HG03025 (cell line): ENCODE results near the gene KRT7.

Experiments used
- ATAC-seq: cut with Tn5 transposase; IDR thresholded peaks from one replicate; pipeline ENCODE4 v1.9.1; 2021; ENCODE audit warnings: mild to moderate bottlenecking, moderate library complexity; ENCODE audit not compliant: unreplicated experiment, low FRiP score

KRT7 gene

GRCh38 chr12:52294803-52295202 lies 61.8 kb downstream of the KRT7 start:
- ATAC-seq: no peak

GRCh38 chr12:52295663-52296062 lies 62.6 kb downstream of the KRT7 start:
- ATAC-seq: no peak

- no peak for ATAC-seq
Observed at GRCh38 chr12:52296572-52297215, 63.7 kb downstream of the KRT7 start.
